HG02763 (cell line): ENCODE results near the gene SDC1.

Experiments used
- ATAC-seq: cut with Tn5 transposase; IDR thresholded peaks from one replicate; pipeline ENCODE4 v1.9.1; 2021; ENCODE audit warnings: mild to moderate bottlenecking, moderate library complexity; ENCODE audit not compliant: unreplicated experiment

The SDC1 gene

DNA sequence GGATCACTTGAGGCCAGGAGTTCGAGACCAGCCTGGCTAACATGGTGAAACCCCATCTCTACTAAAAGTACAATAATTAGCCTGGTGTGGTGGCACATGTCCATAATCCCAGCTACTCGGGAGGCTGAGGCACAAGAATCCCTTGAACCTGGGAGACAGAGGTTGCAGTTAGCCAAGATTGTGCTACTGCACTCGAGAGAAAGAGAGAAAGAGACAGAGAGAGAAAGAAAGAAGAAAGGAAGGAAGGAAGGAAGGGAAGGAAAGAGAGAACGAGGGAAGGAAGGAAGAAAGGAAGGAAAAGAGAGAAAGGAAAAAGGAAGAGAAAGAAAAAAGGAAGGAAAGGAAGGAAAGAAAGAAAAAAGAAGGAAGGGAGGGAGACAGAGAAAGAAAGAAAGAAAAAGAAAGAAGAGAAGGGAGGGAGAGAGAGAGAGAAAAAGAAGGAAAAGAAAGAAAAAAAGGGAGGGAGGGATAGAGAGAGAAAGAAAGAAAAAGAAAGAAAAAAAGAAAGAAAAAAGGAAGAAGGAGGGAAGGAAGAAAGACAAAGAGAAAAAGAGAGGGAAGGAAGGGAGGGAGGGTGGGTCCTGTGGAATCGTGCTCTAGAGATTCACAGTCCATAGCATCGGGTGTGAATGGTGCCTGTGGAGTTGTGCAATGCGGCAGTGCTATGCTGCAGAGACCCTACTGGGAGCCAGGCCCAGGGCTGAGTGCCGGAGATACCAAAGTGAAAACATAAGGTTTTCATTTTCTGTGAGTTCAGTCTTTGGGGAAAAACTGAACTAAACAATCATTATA, 4.6 kb upstream of the SDC1 start:
- ATAC-seq: no peak

DNA sequence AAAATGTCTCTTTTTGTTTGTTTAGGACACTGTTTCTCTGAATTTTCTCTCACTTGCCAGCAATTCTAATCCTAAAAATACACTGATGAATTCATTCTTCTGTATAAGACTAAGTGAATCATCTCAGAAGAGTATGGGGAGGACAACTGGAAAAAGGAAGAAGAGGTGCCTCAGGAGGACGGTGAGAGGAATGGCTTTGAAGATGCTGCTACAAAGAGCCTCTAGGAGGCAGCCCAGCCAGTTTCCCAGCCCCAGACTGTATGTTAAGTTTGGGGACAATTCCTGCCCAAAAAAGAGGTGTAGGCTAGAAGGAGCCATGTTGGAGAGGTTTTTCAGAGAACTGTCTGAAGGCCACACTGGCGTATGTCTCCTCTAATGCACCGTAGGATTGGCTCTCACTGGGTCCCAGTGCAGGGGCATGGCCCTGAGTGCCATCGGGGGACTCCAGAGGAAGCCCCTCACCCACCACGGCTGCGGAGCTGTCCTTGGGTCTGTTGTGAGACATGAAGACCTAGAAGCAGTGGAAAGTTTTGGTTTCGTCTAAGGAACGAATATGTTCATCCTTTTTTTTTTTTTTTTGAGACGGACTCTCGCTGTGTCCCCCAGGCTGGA, 3.1 kb upstream of the SDC1 start:
- ATAC-seq: no peak

DNA sequence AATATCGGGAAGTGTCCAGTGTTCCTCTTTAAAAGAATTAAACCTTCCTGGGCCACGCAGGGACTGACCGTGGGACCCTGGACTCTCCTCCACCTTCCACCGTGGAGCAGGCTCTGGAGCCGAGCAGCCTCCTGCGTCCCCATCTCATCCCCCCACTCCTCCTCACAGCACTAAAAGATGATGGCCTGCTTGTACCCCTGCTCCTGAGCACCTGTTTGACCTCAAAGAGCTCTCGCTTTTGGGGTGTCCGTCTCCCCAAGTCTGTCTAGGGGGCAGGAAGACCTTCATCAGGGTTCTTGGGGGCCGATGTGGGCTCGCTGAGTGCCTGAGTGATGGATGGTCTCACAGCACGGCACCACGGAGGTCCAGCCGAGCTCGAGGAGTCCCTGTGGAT, 1.2 kb upstream of the SDC1 start:
- no peak for ATAC-seq

DNA sequence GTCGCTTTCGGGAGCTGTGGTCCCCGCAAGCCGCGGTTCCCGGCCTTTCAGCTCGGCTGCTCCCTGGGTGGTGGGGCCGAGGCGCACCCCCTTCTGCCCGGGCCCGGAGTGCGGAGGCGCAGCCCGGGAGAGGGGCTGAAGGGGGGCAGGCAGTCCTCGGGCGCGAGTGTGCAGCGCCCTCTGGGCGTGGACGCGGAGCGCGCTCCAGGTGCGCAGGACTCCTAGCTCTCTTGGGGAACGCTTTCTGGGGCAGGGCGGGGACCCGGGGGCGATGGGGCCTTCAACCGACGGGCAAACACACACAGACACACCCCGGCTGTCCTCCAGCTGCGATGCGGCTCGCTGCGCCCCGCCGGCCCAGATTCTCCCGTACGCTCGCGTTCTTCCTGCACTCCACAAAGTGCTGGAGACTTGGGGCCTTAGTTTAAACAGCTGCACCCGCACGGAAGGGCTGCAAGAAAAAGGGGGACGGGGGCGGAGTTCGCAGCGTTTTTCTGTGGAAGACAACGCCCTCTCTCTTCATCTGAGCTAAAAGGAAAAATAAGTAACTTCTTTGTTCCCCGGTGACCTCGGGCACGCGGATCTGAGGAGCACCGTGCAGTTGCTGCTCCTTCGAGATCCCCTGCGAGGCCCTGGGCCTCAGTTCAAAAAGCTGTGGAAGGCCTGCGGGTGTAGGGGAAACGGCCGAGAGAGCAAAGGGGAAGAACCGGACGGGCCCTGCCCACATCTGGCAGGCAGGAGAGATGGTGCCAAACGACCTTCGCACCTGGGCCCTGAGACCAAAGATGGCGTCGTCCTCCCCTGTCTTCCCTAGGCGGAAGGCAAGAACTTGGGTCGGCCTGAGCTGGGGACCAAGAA, 593 bp upstream of the SDC1 start:
- peak; percentile 47 for ATAC-seq

DNA sequence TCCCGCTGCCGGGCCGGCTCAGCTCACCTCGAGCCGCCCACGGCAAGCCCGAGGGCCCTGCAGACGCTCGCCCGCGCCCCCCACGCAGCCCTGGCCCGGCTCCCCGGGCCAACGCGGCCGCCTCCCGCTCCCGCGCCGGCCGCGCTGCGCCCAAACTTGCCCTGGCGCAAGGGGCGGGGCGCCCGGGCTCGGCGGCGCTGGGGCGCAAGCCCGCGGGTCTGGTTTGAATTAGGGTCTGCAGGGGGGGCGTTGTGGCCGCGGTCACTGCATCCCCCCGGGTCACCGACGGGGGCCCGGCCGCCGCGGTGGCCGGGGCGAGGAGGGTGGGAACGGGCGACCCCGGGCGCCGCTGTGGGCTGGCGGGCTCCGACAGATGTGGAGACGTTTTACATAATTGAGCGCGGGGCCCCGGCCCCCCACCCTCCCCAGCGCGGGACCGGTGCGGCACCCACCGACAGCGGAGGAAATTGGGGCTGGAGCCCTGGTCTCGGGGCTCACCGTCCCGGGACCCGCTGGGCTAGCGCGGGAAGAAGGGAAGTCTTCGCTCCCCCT, 690 bp downstream of the SDC1 start:
- ATAC-seq: peak; percentile 26

DNA sequence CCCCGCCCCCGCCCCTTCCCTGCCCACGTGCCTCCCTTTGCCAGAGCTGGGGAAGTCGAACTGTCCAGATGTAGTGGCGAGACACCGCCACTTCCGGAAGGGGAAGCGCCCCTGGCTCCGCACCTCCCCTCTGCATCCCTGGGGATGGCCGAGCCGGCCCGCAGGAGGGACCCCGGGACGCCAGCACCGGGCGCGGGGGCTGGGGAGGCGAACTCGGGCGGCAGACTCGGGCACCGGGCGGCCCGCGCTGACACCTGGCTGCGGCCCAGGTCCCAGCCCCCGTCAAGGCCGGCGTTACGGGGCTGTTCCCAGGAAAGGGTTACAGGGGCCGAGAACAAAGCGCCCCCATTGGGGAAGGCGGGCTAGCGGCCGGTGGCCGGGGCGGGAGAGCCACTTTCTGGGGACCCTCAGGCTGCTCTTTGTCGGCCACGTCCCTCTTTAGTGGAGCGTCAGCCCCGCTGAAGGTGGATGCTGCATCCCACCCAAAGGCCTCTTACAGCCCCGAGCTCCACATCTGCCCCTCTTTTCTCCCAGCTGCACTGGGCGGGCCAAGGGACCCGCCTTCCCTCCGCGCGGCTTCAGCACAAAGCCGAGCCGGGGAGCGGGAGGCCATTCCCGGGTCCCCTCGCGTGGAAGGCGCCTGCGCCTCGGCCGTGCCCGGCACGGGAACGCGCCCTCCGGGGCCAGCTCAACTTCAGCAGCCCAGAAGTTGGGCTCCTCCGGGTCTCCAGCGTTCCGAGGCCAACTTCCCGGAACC, 1.3 kb downstream of the SDC1 start:
- peak; percentile 18 for ATAC-seq

DNA sequence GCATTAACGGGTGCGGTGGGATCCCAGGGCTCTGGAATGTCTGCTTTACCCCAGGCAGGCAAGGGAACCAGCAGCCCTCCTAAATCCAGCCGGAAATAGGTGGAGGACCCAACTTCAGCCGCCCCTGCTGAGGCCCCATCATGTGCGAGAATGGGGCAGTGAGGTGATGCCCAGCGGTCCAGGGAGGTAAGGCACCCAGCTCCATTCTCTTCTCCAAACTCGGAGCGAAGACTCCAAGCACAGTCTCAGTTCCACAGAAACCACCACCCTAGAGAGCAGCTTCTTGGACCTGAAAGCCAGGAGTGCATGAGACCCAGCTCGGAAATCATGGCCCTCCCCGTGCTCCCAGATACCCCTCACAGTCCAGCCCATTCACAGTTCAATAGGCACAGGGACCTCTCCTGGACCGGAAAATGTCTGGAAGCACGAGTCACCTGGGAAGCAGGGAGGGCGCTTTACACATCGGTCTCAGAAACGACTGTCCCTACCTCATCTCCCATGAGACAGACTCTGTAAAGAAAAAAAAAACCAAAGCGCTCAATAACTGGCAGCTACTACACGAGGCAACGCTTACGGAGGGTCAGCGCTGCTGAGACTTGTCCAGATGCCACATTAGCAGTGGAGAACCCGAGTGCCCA, 2.0 kb downstream of the SDC1 start:
- no peak for ATAC-seq

DNA sequence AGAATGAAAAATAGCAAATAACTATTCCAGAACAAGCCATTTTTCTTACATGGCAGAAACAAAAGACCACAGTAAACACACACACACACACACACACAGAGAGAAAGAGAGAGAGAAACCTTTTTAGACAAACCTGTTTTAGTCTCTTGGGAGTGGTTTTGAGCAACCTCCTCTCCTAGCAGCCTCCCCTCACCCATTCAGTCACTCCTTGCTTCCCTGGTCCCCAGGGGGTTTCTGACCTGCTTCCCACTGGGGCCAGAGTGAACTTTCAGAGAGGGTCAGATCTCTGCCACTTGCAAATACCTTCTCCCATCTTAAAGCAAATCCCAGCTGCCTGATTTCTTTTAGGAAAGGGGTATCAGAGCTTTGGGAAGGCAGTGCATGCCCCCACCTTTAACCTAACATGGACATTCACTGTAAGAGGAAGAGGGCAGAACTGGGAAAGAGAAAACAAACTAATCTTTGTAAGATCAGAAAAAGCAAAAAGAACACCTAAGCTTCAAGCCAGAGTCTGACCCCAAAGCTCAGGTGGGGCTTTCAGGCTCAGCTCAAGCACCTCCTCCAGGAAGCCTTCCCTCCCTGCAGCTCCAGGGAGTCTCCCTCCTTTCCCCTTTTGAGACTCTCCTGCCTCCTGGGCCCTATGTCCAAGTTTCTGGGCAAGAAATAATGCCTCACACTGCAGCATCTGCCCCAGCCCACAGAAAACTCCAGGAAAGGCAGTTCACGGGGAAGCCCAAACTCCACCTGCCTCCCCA, 2.7 kb downstream of the SDC1 start:
- no peak for ATAC-seq

DNA sequence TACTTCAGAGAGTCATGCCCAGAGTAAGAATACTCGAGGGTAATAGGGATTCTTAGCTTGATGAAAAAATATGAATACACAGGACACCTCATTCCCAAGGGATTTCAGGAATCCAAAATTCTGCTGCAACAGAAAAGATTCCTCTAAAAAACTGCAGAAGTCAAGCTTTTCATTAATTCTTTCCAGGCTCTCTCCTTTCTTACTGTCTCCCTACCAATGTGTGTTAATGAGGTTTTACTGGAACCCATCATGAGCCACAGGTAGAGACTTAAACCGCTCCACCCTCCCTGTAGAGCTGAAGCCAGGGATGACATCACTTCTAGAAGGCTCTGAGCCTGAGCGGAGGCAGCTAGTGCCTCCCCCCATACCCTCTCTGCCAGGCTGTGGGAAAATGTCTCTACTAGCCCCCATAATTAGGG, 3.4 kb downstream of the SDC1 start:
- no peak for ATAC-seq

DNA sequence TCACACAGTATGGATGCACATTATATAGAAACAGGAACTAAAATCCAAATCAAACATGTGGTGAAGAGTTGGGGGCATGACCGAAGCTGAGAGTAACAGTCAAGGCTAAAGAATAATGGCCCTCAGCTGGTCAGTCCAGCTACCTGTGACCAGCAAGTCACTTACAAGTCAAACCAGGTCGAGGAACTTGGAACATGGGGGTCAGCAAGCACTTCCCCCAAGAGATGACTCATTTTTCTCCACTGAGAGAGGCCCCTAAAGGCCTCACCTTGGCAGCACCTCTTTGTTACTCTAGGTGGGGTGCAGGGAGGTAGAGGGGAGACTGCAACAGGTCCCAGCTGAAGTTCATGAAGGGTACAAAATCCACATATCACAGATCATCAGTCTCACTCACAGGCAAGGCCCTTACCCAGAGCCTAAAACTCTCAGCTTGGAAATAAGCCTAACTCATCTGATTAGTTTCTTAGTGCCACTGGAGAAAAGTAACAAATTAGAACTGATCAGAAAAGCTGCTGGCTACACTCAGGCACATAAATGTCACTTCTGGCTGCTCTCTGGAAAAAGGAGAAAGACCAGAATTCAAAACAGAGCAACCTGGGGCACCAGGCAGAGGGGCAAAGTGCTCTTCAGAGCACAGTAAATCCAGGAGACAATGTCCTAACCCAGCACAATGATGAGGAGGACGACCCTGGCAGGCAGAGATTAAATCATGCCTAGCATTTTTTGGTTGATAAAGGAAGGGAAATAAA, 4.0 kb downstream of the SDC1 start:
- ATAC-seq: no peak

DNA sequence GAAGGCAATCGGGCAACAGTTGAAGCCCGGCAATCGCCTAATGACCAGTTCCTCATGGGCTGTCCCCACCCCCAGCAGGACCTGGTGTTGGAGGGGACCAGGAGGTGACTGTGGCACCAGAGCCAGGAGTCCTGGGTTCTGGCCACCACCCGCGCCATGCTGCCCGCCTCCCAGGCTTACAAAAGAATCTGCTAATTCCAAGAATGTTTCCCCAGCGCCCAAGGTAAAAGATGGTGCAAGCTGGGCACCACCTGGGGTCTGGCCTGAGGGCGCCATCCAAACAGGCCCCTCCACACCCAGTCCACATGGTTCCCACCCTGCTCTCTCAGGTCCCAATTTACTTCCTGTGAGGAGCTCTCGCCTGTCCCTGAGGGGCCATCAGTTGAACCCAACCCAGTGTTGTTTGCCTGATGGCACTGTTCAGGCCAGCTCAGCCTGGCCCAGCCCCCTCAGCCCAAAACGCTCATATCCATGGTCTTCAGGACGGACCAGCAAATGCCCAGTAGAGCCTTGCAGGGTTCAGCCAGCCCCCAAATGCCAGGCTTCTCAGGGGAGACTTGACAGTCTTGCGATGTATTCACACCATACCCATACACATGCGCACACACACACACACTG, 5.1 kb downstream of the SDC1 start:
- no peak for ATAC-seq

DNA sequence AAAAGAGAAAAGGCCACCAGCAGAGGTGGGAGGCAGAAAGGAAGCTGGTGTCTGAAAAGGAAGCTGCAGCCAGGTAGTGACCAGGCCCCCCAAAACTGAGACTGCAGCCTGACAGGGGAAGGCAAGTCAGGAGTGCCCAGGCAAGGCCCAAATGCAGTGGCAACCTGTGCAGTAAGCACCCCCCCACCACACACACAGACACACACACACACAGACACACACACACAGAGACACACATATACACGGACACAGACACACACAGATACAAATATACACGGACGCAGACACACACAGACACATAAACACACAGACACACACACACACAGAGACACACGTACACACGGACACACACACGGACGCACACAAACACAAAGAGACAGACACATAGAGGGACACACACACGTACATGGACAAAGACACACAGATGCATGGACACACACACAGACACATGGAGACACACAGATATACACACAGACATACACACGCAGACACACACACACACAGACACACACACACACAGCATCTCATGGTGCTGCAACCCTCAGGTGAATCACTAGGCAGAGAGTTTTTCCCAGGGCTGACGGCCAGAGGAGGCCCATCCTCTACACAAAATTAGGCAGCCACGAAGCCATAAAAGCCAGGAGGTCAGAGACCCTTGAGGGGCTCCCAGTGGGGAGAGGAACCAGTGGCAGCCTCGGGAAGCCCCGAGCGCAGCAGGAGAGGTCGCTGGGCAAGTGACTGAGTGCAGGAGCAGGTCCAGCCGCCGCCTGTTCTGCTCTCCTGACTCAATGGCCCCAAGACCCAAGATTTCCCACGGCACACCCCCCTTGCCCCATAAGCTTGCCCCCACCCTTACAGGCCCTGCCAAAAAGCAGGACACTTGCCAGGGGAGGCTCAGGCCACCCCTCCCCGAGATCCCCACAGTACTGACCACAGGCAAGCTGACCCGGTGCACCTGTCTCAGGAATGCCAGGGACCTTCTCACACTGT, 6.3 kb downstream of the SDC1 start:
- ATAC-seq: no peak

DNA sequence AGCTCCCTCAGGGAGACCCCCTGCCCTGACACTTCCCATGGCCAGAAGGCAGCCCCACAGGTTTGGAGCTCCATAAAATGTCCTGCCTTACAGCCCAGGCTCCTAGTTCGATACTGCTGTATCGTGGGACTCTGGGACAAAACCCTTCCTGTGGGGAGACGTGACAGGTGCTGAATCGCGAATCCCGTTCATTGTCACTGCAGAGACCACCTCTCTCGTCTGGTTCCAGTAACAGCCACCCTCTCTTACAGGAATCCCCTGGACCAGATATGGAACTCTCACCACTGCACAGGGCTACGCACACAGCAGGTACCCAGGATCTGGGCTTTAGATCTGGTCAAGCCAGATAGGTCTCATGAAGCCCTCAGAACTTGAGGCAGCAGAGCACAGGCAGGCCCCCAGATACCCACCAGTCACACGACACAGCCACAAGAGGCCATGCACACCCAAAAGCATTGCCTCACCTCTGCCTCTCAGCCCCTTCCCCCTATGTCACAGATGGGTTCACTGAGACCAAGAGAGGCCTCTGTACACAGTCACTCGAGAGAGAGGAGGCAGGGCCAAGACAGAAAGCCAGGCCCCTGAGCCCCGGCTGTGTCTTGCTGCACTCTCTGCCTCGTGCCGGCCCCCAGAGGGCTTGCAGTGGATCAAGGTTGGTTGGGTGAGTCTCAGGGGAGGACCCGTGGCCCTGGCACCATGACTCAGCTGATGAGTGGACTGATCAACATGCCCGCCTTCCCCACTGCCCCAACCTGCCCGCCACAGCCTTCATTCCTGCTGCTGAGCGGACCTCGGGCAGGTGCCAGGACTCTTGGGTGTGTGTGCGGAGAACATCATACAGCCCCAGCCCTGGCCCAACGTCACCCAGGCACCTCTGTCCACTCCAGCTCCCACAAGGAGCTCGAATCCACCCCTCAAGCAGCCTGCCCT, 7.6 kb downstream of the SDC1 start:
- ATAC-seq: no peak

DNA sequence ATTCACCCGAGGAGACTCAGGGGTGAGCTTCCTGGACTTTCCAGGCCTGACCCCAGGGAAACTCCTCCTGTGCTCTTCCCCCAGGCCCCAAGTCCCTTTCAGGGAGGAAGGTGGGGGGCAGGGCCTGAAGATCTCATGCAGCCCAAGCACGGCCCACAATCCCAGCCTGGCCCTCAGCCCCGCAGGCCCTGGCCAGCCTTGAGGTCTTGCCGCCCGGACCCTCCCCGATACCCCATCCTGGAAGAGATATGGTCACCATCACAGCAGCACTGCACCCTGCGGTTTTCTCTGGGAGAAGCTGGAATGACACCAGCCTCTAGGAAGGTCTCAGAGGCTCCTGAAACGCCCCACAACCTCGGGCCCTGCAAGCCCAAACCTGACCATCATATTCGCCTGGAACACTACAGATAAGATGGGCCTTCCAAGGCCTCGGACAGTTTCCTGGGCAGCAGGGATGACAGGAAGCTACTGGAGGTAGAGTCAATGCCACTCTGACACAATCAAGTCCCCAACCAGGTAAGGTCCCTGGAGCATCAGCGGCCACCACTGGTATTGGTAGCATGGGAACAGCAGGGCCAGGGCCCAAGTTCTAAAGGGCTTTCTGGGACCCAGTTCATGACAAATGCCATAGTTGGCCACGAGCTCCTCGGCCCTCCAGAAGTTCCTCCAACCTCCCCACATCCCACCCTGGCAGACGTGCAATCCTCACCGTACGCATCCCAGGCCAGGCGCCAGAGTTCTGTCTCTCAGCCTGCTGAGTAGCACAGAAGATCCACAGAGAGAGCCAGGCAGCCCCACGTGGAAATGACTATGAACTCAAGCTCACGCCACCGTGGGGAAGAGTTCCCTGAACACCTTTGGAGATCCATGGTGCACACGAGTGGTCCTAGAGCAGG, 8.6 kb downstream of the SDC1 start:
- ATAC-seq: no peak
